GM19395 (cell line): ENCODE measurements around the gene INIP.
"Not testable (repeated sequence)": the region's sequence is repeated elsewhere in the genome, so short reads cannot be mapped to it uniquely, and the experiment has no call there.

ENCODE experiments used
- ATAC-seq: cut with Tn5 transposase; IDR thresholded peaks from one replicate; pipeline ENCODE4 v1.9.1; 2021; ENCODE audit warnings: mild to moderate bottlenecking, moderate library complexity; ENCODE audit not compliant: unreplicated experiment

INIP gene

DNA sequence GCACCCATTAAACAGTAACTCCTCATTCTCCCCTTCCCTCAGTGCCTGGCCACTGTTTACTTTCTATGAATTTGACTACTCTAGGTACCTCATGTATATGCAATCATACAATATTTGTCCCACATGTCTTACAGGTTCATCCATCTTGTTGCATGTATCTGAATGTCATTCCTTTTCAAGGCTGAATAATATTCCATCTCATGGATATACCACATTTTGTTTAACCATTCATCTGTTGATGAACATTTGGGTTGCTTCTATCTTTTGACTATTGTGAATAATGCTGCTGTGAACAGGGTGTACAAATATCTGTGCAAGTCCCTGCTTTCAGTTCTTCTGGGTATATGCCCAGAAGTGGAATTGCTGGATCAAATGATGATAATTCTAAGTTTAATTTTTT lies 40.9 kb downstream of the INIP start:
- ATAC-seq: no peak

DNA sequence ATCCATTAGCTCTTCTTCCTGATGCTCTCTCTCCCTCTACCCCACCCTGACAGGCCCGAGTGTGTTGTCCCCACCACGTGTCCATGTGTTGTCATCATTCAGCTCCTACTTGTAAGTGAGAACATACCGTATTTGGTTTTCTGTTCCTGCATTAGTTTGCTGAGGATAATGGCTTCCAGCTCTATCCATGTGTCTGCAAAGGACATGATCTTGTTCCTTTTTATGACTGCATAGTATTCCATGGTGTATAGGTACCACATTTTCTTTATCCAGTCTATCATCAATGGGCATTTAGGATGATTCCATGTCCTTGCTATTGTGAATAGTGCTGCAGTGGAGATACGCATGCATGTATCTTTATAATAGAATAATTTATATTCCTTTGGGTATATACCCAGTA lies 44.7 kb downstream of the INIP start:
- not testable (repeated sequence) for ATAC-seq

DNA sequence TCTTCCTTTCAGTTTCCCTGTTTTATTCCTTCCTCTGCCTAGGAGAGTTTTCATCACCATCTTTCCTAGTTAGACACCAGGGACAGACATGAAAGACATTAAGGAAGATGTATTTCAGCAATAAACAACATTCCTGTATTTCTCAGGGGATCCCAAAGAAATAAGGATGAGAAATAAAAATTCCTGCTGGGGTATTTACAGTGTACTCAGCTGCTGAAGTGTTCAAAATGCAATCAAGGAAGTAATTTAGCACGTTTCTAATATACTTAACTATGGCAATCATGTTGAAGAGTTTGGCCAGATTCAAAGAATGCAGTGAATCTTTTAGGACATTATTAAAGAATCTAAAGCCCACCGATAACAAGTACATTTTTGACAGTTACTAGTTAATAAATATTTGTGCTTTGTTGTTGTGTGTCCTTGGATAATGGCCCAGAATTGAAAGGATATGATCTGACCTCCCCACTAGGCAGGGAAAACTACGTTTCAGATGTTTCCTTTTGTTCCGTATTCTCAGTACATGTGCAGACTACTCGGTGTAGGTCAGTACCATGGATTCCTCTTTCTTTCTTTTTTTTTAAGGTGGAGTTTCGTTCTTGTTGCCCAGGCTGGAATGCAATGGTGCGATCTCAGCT lies 46.8 kb downstream of the INIP start:
- ATAC-seq: no peak

DNA sequence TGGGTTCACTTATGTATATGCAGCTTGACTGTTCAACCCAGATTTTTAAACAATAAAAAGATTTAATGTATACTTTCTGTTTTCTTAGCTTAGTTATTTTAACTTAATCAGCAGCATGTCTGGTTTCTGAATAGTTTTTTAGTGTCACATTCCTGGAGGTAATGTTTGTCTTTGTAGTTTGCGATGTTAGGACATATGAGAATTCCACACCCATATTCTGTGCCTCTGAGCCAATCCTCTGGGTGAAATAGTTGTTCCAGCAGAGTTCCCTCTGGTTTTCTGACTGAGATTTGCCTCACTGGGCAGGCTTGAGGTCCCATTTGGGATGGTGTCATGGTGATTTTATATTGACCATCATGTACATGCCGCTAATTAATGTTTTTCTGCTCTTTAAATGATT lies 48.6 kb downstream of the INIP start:
- no peak for ATAC-seq

DNA sequence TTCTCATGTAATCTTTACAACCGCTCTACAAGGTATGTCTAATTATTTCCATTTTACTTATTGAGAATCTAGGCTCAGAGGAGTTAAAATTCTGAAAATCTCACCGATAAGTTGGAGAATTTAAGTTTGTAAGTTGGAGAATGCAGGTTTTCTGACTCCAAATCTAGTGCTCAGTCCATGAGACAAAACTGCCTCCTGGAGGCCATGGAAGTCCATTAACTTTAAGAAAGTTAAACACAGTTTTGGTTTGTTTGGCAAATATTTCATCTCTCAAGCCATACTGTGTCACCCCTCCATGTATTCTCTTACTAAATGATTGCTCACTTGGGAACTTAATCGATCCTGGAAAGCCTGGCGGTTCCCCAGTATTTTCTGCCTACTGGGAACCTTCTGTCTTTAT lies 52.6 kb downstream of the INIP start:
- ATAC-seq: no peak

DNA sequence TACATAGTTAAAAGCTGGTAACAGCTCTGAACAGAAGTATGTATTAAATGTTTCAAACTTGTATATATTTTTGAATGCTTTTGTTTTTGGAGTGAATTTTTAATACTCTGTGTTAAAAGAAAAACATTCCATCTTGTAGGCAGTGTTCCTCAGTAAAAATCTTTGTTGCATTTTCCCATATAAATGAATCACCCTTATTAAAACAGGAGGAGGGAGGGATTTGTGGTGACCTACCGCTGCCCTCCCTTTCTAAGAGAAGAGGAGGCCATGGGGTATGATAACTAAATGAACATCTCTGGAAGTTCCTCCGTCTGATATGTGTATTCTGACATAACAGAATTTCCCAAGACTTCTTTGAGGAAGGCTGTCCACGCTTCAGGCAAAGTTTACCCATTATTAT lies 53.4 kb downstream of the INIP start:
- no peak for ATAC-seq

DNA sequence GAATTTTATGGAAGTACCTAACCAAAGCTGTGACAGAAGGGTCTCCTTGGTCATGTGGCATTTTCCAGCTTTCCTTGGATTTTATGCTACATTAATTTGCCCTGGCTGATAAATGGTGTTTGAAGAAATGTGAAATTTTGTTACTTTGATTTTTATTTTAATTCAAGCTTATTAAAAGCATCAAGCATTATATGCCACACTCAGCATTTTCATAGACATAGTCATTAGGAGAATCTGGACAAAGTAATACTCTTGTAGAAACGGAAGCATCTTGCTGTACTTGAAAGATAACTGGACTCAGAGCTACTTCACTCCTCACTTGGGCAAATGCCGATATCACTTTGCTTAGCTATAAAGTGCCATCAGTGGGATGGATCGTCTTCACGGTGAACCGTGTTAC lies 54.2 kb downstream of the INIP start:
- no peak for ATAC-seq

DNA sequence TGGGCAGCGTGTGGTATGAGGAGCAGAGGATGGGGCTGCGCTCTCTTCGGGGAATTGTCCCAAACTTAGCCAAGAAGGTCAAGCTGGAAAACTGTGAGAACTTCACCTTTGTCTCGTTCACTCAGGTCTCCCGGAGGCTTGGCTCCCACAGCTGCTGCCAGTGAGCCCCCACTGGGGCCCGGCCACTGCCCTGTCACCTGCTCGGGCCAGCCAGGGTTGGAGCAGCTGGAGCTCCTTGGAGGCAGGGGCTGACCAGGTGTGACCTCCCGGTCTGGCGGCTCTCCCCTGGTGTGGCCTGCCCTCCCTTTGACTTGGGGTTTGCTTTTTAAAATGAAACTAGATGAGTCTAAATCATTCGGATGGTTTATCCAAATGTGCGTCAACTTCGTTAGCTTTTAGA lies 58.0 kb downstream of the INIP start:
- ATAC-seq: no peak

DNA sequence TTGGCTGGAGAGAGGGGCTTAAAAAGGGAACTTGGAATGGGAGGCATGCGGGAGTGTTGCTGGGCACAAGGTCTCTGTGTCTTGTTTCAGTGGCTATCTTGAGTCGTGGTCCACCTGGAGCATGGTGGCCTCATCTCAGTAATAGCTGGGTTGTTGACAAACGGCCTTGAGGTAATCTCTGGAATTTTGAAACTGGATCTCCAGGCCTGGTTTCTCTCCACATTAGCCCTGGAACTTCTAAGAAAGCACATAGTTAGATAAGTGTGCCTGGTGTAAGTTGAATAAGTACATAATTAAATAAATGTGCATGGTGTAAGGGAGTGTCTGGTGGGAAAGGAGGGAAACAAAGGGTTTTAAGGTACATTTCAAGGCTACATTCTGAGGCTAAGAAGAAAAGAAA lies 62.2 kb downstream of the INIP start:
- ATAC-seq: no peak

DNA sequence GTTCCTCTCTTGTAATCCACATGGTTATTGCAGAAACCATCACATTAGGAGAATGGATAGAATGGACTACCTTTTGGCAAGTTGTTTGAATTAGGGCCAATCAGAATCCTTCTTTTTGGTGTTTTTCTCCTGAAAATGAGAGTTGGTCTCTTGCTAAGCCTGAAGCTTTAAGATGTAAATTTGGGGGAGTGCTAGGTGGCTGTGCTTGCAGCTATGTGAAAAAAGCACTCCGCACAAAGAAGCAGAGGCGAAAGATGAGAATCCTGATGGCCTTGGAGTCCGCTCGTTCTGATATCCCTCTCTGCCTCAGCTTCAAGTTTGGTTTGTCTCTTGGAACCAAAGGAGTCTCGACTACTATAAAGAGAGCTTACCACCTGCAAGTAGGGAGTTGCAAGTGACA lies 63.6 kb downstream of the INIP start:
- no peak for ATAC-seq

DNA sequence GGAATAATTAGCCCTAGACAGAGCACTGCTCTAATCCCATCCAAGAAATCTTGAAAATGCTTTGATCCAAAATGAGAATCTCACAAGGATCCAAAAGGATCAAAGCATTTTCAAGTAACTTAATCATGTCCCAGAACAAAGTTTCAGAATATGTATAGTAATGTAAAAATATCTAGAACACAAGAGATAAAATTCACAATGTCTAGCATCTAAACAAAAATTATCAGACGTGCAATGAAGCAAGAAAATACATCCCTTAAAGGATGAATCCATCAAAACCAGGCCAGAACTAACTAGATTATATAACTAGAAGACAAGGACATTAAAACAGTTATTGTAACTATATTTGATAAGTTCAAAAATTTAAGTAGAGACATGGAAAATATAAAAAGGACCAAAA lies 69.3 kb downstream of the INIP start:
- no peak for ATAC-seq

DNA sequence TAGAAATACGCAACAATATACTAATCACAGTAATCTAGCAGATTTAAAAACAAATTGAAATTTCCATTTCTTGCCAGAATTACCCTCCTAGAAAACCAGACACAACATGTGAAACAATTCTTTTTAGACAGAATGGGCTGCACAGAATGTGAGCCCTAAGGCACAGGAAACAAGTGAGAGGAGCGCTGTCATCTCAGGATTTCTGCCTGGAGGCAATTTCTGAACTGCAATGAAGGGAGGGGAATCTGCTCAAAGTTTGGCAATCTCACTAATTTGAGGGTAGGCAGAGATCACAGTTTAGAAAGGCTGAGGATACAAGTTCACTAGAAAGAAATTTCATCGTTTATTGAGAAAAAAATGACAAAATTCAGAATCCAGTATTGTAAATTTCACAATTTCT lies 70.3 kb downstream of the INIP start:
- ATAC-seq: no peak

DNA sequence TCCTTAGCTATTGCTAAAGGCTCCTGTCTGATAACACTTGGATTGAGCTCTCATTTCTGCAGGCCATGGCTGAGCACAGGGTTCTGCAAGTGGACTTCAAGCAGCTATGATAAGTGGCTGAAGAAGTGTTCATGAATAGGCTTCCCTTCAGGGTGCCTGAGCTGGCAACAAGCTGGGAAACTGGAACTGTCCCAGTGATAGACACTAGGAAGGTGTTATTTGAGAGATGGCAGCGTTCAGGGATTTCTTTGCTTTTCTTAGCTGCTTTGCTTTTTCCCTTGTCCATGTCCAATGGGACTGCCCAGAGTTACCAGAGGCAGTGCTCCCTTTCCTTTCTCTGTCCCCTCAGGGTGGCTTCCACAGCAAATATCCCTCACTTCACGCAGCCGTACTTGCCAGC lies 75.8 kb downstream of the INIP start:
- no peak for ATAC-seq

DNA sequence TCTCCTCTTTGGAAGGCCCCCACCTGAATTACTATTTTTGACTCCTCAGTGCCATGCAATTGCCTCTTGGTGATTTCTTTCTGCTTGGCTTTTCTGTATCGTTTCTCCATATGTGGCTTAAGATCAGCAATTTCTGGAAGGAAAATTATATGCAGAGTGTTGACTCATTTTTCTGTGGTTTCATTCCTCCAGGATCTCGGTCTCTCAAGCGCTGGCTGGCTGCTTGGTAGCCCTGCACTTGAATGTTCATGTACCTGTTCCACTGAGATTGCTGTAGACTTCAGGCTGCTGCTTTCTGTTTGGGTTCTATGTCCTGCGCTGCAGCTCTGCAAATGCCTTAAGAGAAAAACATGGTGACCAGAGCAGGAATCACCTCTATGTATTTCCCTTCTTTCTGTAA lies 77.6 kb downstream of the INIP start:
- ATAC-seq: no peak
